Measurements from ENCODE around the gene CMIP. TPM values are rescaled to one million over a fixed set of nuclear protein-coding genes. Genes with fewer than 3 reads are reported as not detected.

Gene CMIP
- total RNA-seq, 1 donor from 2014 or later: 6.6 TPM

DNA sequence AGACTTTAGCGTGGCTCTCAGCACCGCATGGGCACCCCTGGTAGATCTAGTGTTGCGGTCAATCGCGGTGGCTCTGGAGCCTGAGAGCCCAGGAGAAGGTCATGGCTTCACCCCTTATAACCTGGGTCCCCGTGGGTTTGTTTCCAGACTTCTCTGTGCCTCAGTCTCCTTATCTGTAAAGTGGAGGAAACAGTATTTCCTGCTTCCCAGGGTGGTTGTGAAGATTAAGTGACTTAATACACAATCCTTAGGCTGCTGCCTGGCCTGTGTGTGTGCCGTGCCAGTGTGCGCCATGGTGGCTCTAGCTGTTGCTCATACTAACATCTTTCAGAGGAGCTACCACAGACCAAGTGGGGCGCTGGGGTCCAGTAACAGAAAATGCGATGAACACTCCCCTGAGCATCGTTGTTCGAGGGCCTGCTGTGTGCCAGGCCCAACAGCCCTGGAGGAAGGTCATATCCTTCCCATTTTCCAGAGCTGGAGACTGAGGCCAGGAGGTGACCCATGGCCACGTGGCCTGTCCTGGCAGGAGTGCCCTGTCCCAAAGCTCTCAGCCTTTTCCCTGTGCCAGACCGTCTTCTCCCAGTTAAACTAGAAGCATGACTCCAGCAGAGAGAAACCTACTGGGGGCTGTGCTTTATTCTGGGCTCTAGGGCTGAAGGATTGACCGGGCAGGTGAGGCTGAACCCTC is 70.1 kb downstream of the CMIP start:
- H3K4me1 ChIP-seq: peaks cover 17% of the 10 kb centered on the region
- peaks cover 76% of the 10 kb centered on the region for H4K20me1 ChIP-seq (ENCODE audit: low read depth)
- H3K4me1 Mint-ChIP-seq: peaks cover 23% of the 10 kb centered on the region
- no peak overlapping the region for H3K4me2 ChIP-seq
- peaks cover 19% of the 10 kb centered on the region for H3K36me3 Mint-ChIP-seq
- no peak overlapping the region for H3K27ac Mint-ChIP-seq
- H3K27ac ChIP-seq: no peak overlapping the region
- TF ChIP-seq EZH2phosphoT487 (IDR thresholded peaks at IDR 0.05): no peak
- no peak for DNase-seq (ENCODE audit: low spot score)
- no peaks in the 10 kb centered on the region for H3K27me3 ChIP-seq
- no peak overlapping the region for H3K9ac ChIP-seq
- no peaks in the 10 kb centered on the region for H3K27me3 Mint-ChIP-seq (ENCODE audit: insufficient read depth, low read depth)
- H3K36me3 ChIP-seq: no peaks in the 10 kb centered on the region
- H3K79me2 ChIP-seq (ENCODE audit: low read depth): peaks cover 92% of the 10 kb centered on the region
- H3F3A ChIP-seq (ENCODE audit: low read depth): peaks cover 5% of the 10 kb centered on the region
- H2AFZ ChIP-seq (replicated peaks): no peak overlapping the region
- H3K9me3 ChIP-seq (ENCODE audit: low read depth): no peaks in the 10 kb centered on the region
- no peaks in the 10 kb centered on the region for H3K9me3 Mint-ChIP-seq
- H3K4me3 ChIP-seq: no peak overlapping the region
- no peak overlapping the region for H3K4me3 Mint-ChIP-seq

DNA sequence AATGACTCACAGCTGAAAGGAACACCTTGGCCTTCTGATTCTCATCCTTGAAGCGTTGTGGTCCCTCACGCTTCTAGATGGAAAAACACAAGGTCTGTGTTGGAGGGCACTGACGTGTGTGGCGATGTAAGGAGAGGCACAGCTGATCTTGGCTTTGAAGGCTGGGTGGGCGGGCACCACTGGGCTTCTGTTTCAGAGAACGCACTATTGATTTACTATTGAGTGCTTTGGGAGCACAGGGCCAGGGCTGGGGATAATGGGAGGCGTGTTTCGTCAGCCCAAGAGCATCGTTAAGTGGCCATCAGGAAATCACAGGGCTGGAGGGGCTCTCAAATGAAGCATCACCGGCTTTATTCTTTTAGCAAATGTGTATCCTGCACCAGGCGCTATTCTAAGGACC is 70.7 kb downstream of the CMIP start:
- H3K4me3 Mint-ChIP-seq: peak overlapping the region; percentile 46
- H3K36me3 Mint-ChIP-seq: peaks cover 18% of the 10 kb centered on the region
- H3K27me3 Mint-ChIP-seq (ENCODE audit: insufficient read depth, low read depth): no peaks in the 10 kb centered on the region

DNA sequence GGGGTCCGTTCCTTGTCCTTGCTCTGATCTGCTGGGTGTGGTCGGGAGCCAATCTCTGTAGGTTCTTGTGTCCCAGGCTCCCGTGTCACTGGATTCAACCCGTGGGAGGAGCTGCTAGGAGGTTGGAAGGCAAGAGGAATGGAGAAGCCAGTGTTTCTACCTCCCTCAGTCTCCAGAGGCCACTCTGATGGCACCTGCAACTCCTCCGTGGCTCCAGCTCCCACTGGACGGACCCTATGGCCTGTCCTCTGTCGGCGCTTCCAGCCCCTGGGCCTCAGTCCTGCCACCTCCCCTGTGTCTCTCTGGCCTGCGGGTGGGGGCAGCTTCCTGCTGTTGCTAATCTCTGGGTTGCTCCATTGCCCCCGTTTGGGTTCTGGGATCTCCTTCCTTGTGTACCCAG is 71.1 kb downstream of the CMIP start:
- no peak overlapping the region for H3K4me3 ChIP-seq
- TF ChIP-seq, protein P1, sequence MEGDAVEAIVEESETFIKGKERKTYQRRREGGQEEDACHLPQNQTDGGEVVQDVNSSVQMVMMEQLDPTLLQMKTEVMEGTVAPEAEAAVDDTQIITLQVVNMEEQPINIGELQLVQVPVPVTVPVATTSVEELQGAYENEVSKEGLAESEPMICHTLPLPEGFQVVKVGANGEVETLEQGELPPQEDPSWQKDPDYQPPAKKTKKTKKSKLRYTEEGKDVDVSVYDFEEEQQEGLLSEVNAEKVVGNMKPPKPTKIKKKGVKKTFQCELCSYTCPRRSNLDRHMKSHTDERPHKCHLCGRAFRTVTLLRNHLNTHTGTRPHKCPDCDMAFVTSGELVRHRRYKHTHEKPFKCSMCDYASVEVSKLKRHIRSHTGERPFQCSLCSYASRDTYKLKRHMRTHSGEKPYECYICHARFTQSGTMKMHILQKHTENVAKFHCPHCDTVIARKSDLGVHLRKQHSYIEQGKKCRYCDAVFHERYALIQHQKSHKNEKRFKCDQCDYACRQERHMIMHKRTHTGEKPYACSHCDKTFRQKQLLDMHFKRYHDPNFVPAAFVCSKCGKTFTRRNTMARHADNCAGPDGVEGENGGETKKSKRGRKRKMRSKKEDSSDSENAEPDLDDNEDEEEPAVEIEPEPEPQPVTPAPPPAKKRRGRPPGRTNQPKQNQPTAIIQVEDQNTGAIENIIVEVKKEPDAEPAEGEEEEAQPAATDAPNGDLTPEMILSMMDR (IDR thresholded peaks at IDR 0.05): no peak
- TF ChIP-seq EZH2 (IDR thresholded peaks at IDR 0.05) (no peak), EZH2phosphoT487 (IDR thresholded peaks at IDR 0.05) (no peak)
- no peak overlapping the region for H3K27ac ChIP-seq
- Mint-ChIP-seq H3K36me3 (peaks cover 15% of the 10 kb centered on the region), H3K4me3 (no peak overlapping the region), H3K27ac (peak overlapping the region; percentile 78), H3K4me1 (peaks cover 32% of the 10 kb centered on the region), H3K9me3 (no peaks in the 10 kb centered on the region), H3K27me3 (ENCODE audit: insufficient read depth, low read depth) (no peaks in the 10 kb centered on the region)
- no peaks in the 10 kb centered on the region for H3K36me3 ChIP-seq
- peaks cover 86% of the 10 kb centered on the region for H4K20me1 ChIP-seq (ENCODE audit: low read depth)
- peaks cover 17% of the 10 kb centered on the region for H3K4me1 ChIP-seq
- H3K9me3 ChIP-seq (ENCODE audit: low read depth): no peaks in the 10 kb centered on the region
- H3F3A ChIP-seq (ENCODE audit: low read depth): peaks cover 5% of the 10 kb centered on the region
- no peaks in the 10 kb centered on the region for H3K27me3 ChIP-seq
- DNase-seq (ENCODE audit: low spot score): no peak
- no peak overlapping the region for H3K4me2 ChIP-seq
- H3K79me2 ChIP-seq (ENCODE audit: low read depth): peaks cover 82% of the 10 kb centered on the region
- no peak overlapping the region for H3K9ac ChIP-seq
- H2AFZ ChIP-seq (replicated peaks): no peak overlapping the region

More for the DNA sequence above, 70.7 kb downstream of the CMIP start:
- Histone ChIP-seq H3K79me2 (ENCODE audit: low read depth) (peaks cover 87% of the 10 kb centered on the region), H3K4me1 (peaks cover 17% of the 10 kb centered on the region), H3K9me3 (ENCODE audit: low read depth) (no peaks in the 10 kb centered on the region), H3K27me3 (no peaks in the 10 kb centered on the region), H3K9ac (no peak overlapping the region), H2AFZ (replicated peaks) (no peak overlapping the region), H3K4me2 (no peak overlapping the region), H3K27ac (no peak overlapping the region), H3K36me3 (no peaks in the 10 kb centered on the region), H4K20me1 (ENCODE audit: low read depth) (peaks cover 81% of the 10 kb centered on the region), H3F3A (ENCODE audit: low read depth) (peaks cover 5% of the 10 kb centered on the region), H3K4me3 (no peak overlapping the region)
- Mint-ChIP-seq H3K27ac (no peak overlapping the region), H3K9me3 (no peaks in the 10 kb centered on the region), H3K4me1 (peaks cover 28% of the 10 kb centered on the region)
- TF ChIP-seq EZH2 (IDR thresholded peaks at IDR 0.05) (no peak), EZH2phosphoT487 (IDR thresholded peaks at IDR 0.05) (no peak)
- TF ChIP-seq, protein P1 (IDR thresholded peaks at IDR 0.05): no peak
- no peak for DNase-seq (ENCODE audit: low spot score)

DNA sequence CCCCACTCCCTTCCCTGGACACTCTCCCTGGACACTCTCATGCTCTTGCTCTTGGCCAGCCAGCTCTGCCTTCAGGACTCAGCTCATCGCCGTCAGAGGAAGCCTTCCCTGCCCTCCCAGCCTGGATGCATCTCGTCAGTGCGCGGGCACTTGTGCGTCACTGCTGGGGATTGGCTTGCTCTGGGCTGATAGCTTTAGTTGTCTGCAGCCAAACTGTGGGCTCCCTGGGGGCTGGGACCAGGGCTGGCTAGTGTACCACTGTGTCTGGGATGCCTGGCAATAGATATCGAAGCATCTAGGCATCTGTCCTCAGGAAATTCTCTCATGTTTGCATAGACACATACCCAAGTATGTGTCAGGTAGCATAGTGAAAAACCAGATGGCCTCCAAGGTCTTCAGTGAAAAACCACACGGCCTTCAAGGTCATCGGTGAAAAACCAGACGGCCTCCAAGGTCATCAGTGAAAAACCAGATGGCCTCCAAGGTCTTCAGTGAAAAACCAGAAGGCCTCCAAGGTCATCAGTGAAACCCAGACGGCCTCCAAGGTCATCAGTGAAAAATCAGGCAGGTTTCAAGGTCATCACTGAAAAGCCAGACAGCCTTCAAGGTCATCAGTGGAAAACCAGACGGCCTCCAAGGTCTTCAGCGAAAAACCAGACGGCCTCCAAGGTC is 72.0 kb downstream of the CMIP start:
- no peak for DNase-seq (ENCODE audit: low spot score)
- Mint-ChIP-seq H3K36me3 (peaks cover 10% of the 10 kb centered on the region), H3K27me3 (ENCODE audit: insufficient read depth, low read depth) (no peaks in the 10 kb centered on the region), H3K27ac (peak overlapping the region; percentile 78), H3K4me3 (no peak overlapping the region), H3K9me3 (no peaks in the 10 kb centered on the region), H3K4me1 (peaks cover 40% of the 10 kb centered on the region)
- H3K4me3 ChIP-seq: no peak overlapping the region
- H3K27me3 ChIP-seq: no peaks in the 10 kb centered on the region
- no peak overlapping the region for H3K9ac ChIP-seq
- H3K27ac ChIP-seq: no peak overlapping the region
- H3K4me1 ChIP-seq: peaks cover 17% of the 10 kb centered on the region
- TF ChIP-seq EZH2phosphoT487 (IDR thresholded peaks at IDR 0.05) (no peak), EZH2 (IDR thresholded peaks at IDR 0.05) (no peak)
- TF ChIP-seq, protein P1 (IDR thresholded peaks at IDR 0.05): no peak
- H2AFZ ChIP-seq (replicated peaks): no peak overlapping the region
- no peaks in the 10 kb centered on the region for H3K36me3 ChIP-seq
- H4K20me1 ChIP-seq (ENCODE audit: low read depth): peaks cover 95% of the 10 kb centered on the region
- peaks cover 5% of the 10 kb centered on the region for H3F3A ChIP-seq (ENCODE audit: low read depth)
- no peaks in the 10 kb centered on the region for H3K9me3 ChIP-seq (ENCODE audit: low read depth)
- no peak overlapping the region for H3K4me2 ChIP-seq
- peaks cover 77% of the 10 kb centered on the region for H3K79me2 ChIP-seq (ENCODE audit: low read depth)

Data from neural progenitor cell (in vitro differentiated cells).